Measurements from ENCODE around the gene OSBPL1A. TPM values are rescaled to one million over a fixed set of nuclear protein-coding genes. Genes with fewer than 3 reads are reported as not detected.

OSBPL1A gene
- total and polyA plus RNA-seq, 2 of the 8 experiments (the other 6 are each of a cell fraction or from before 2014, with no cell fraction given): 53.2 to 74.9 TPM

DNA sequence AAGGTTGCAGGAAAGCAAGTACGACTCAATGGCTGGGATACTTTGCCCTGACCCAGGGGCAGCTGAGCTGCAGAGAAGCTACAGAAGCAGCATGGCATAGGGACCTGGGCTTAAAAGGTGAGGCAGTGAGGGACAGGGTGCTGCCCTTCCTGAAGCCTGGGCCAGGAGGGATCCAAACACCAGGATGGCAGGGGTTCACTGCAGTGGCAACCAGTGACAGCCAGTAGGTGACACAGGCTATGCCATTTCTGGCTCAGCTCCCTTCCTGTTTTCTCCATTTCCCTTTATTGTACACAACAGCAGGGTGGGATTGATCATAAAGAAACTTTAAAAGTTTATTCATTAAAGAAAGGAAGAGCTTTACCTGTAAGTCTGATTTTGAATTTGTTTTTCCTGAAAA lies 209.9 kb downstream of the OSBPL1A start:
- Histone ChIP-seq H3K79me1 (ENCODE audit: low read depth, low read length) (0 out of 2 replicates have a peak, but pooled peaks cover 2% of the 10 kb centered on the region), H3K4me2 (ENCODE audit: insufficient read depth in 1 of 2, low read depth in 2 of 2, low read length in 2 of 2) (no peak overlapping the region), H2BK20ac (ENCODE audit: low read length) (no peak overlapping the region), H4K8ac (ENCODE audit: extremely low read depth, insufficient read depth, low read length) (no peak overlapping the region), H3K4me1 (replicated peaks in 1 of 4; ENCODE audit: control insufficient read depth in 3 of 4, insufficient read depth in 4 of 4, low read length in 3 of 4) (0 out of 7 replicates have a peak, but pooled peaks cover 0 to 2% (median under 1%) of the 10 kb centered on the region in 4 experiments), H3K27ac (ENCODE audit: low read depth, low read length) (no peak overlapping the region), H2BK12ac (ENCODE audit: low read depth, low read length) (no peak overlapping the region), H4K5ac (ENCODE audit: insufficient read length, low read depth, low read length) (no peak overlapping the region), H3K9ac (replicated peaks in 1 of 4; ENCODE audit: extremely low read depth in 1 of 4, low read depth in 3 of 4, low read length in 3 of 4) (no peak overlapping the region), H3K23me2 (ENCODE audit: low read depth, low read length) (no peaks in the 10 kb centered on the region), H3K4me3 (ENCODE audit: extremely low read depth in 1 of 4, insufficient read depth in 2 of 4, low read depth in 3 of 4, low read length in 4 of 4) (no peak overlapping the region), H2AFZ (ENCODE audit: low read length) (no peak overlapping the region), H3K27me3 (replicated peaks in 1 of 4; ENCODE audit: control insufficient read depth in 3 of 4, extremely low read depth in 1 of 4, insufficient read depth in 3 of 4, low read length in 3 of 4) (no peaks in the 10 kb centered on the region), H3K56ac (replicated peaks; ENCODE audit: insufficient read length, low read depth, low read length) (no peak overlapping the region), H3K36me3 (ENCODE audit: control insufficient read depth in 2 of 4, insufficient read depth in 4 of 4, low read length in 3 of 4) (no peaks in the 10 kb centered on the region; a peak in 1 of 8 replicates), H3K9me3 (ENCODE audit: insufficient read depth in 2 of 2, low read depth in 1 of 2, low read length in 1 of 2) (no peaks in the 10 kb centered on the region), H3K14ac (ENCODE audit: insufficient read length) (no peak overlapping the region), H3K4ac (replicated peaks; ENCODE audit: insufficient read length, low read depth, low read length) (no peak overlapping the region), H3K18ac (ENCODE audit: extremely low read depth, low read length) (no peak overlapping the region), H2BK15ac (ENCODE audit: low read length) (no peak overlapping the region), H3K79me2 (ENCODE audit: control insufficient read depth in 1 of 2, insufficient read depth in 2 of 2, low read length in 2 of 2) (no peaks in the 10 kb centered on the region), H2BK5ac (ENCODE audit: low read depth, low read length) (no peak overlapping the region), H2AK5ac (ENCODE audit: low read depth, low read length) (no peak overlapping the region), H4K20me1 (replicated peaks in 1 of 2; ENCODE audit: control insufficient read depth in 1 of 2, insufficient read depth in 2 of 2, low read length in 2 of 2) (no peaks in the 10 kb centered on the region), H4K91ac (replicated peaks; ENCODE audit: insufficient read length, low read length) (no peak overlapping the region), H2BK120ac (replicated peaks; ENCODE audit: low read depth, low read length) (no peak overlapping the region), H3K23ac (ENCODE audit: insufficient read length) (no peak overlapping the region)
- no peak for FAIRE-seq
- CTCF ChIA-PET (ENCODE audit: partially characterized antibody): interaction anchor here (0.6 to 4.1 kb wide), 5 partner anchors 11 to 369 kb away, joined by 3 to 29 read pairs (median 3); no protein-coding TSS in a partner anchor
- no peak for DNase-seq (ENCODE audit: low read depth in 1 of 2, low spot score in 2 of 2)
- WGBS, 2 experiments (ENCODE audit: extremely low coverage in 1 of 2, insufficient coverage in 1 of 2, insufficient read length in 1 of 2, insufficient replicate concordance in 2 of 2, low coverage in 1 of 2, low lambda C conversion rate in 2 of 2, missing lambda C conversion rate in 1 of 2): 91% methylated on average over 1 of the region's 1 CpG; no CpG with 5 or more reads in 1 of the 2 experiments
- POLR2A ChIA-PET (ENCODE audit: partially characterized antibody): interaction anchor here (3.0 kb wide), 1 partner anchor 48 kb away, joined by 10 read pairs; the partner anchor contains the start of gene CABYR
- TF ChIP-seq SIN3A (conservative IDR thresholded peaks at IDR 0.05 in 1 of 2, IDR thresholded peaks at IDR 0.05 in 1 of 2; ENCODE audit: low read depth in 1 of 2, low read length in 2 of 2) (no peak), RNF2 (IDR thresholded peaks at IDR 0.05; ENCODE audit: borderline replicate concordance, low read depth, low read length, missing control alignments, poor library complexity, severe bottlenecking) (no peak), CHD2 (IDR thresholded peaks at IDR 0.05; ENCODE audit: low read length) (no peak), CREB1 (IDR thresholded peaks at IDR 0.05) (no peak), EP300 (IDR thresholded peaks at IDR 0.05; ENCODE audit: borderline replicate concordance in 1 of 2, low read depth in 2 of 2, low read length in 2 of 2) (no peak), KDM4A (IDR thresholded peaks at IDR 0.05; ENCODE audit: low read depth, low read length, severe bottlenecking) (no peak), TEAD4 (IDR thresholded peaks at IDR 0.05; ENCODE audit: low read depth, low read length) (no peak), RFX5 (IDR thresholded peaks at IDR 0.05; ENCODE audit: borderline replicate concordance, low read depth, low read length) (no peak), HDAC2 (IDR thresholded peaks at IDR 0.05; ENCODE audit: borderline replicate concordance in 1 of 2, low read depth in 2 of 2, low read length in 2 of 2) (no peak)
- TF ChIP-seq, protein P1, sequence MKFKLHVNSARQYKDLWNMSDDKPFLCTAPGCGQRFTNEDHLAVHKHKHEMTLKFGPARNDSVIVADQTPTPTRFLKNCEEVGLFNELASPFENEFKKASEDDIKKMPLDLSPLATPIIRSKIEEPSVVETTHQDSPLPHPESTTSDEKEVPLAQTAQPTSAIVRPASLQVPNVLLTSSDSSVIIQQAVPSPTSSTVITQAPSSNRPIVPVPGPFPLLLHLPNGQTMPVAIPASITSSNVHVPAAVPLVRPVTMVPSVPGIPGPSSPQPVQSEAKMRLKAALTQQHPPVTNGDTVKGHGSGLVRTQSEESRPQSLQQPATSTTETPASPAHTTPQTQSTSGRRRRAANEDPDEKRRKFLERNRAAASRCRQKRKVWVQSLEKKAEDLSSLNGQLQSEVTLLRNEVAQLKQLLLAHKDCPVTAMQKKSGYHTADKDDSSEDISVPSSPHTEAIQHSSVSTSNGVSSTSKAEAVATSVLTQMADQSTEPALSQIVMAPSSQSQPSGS (IDR thresholded peaks at IDR 0.05; ENCODE audit: low read length): no peak
